ENCODE results near the gene CEP55. TPM values are rescaled to one million over a fixed set of nuclear protein-coding genes. Genes with fewer than 3 reads are reported as not detected.

Gene CEP55
- polyA plus RNA-seq, 1 donor (not counting 4 experiments of a cell fraction or from before 2014, with no cell fraction given), result 25.4 TPM

- no peak overlapping the region for H3K9ac ChIP-seq (ENCODE audit: control insufficient read depth, extremely low read depth, insufficient read depth, low read length)
- DNase-seq (ENCODE audit: low read depth, low spot score), result no peak
- FAIRE-seq, result no peak
- no peak overlapping the region for H3K4me3 ChIP-seq (ENCODE audit: control insufficient read depth in 2 of 3, extremely low read depth in 1 of 3, insufficient read depth in 2 of 3, low read depth in 1 of 3, low read length in 3 of 3)
- H2AFZ ChIP-seq (ENCODE audit: control insufficient read depth, low read length), result no peak overlapping the region
- H3K4me1 ChIP-seq (ENCODE audit: control insufficient read depth, extremely low read depth, insufficient read depth, low read length), result peaks cover 3% of the 10 kb centered on the region
- no peaks in the 10 kb centered on the region for H4K20me1 ChIP-seq (ENCODE audit: control insufficient read depth, extremely low read depth, insufficient read depth, low read length)
- no peaks in the 10 kb centered on the region for H3K79me2 ChIP-seq (ENCODE audit: control insufficient read depth, insufficient read depth, low read length)
- H3K27ac ChIP-seq (ENCODE audit: control insufficient read depth, insufficient read depth, low read length), result no peak overlapping the region
- H3K4me2 ChIP-seq (ENCODE audit: control insufficient read depth, extremely low read depth, insufficient read depth, low read depth, low read length), result no peak overlapping the region
- H3K9me3 ChIP-seq (ENCODE audit: control insufficient read depth, low read depth, low read length), result no peaks in the 10 kb centered on the region
- dilution Hi-C loops (cut with MboI; ENCODE audit: extremely low pct_ligation_motif_present, low sequenced_read_pairs), result no loop called here
- TF ChIP-seq CTCF (optimal IDR thresholded peaks at IDR 0.05 in 1 of 3, IDR thresholded peaks at IDR 0.05 in 1 of 3, conservative IDR thresholded peaks at IDR 0.05 in 1 of 3; ENCODE audit: extremely low read depth in 1 of 3, insufficient read depth in 2 of 3, low read length in 3 of 3) (no peak), EZH2 (IDR thresholded peaks at IDR 0.05; ENCODE audit: low read length) (no peak)
- H3K36me3 ChIP-seq (ENCODE audit: control insufficient read depth in 2 of 2, extremely low read depth in 1 of 2, insufficient read depth in 2 of 2, low read length in 2 of 2), result no peaks in the 10 kb centered on the region
- H3K27me3 ChIP-seq (ENCODE audit: control insufficient read depth, extremely low read depth, insufficient read depth, low read length), result peaks cover 64% of the 10 kb centered on the region
- no peaks in the 10 kb centered on the region for H3K9me1 ChIP-seq (ENCODE audit: control insufficient read depth, extremely low read depth, insufficient read depth, low read length)
These were observed 71.6 kb downstream of the CEP55 start for GRCh38 chr10:93568105-93568390.

- dilution Hi-C loops (cut with MboI; ENCODE audit: extremely low pct_ligation_motif_present, low sequenced_read_pairs), result no loop called here
- TF ChIP-seq EZH2 (IDR thresholded peaks at IDR 0.05; ENCODE audit: low read length), result no peak
- TF ChIP-seq CTCF (optimal IDR thresholded peaks at IDR 0.05 in 1 of 3, IDR thresholded peaks at IDR 0.05 in 1 of 3, conservative IDR thresholded peaks at IDR 0.05 in 1 of 3; ENCODE audit: extremely low read depth in 1 of 3, insufficient read depth in 2 of 3, low read length in 3 of 3), result no peak
- no peaks in the 10 kb centered on the region for H4K20me1 ChIP-seq (ENCODE audit: control insufficient read depth, extremely low read depth, insufficient read depth, low read length)
These were observed 74.0 kb downstream of the CEP55 start for GRCh38 chr10:93570383-93570782.

More at GRCh38 chr10:93570383-93570782, 74.0 kb downstream of the CEP55 start:
- Histone ChIP-seq H3K27me3 (ENCODE audit: control insufficient read depth, extremely low read depth, insufficient read depth, low read length) (peaks cover 51% of the 10 kb centered on the region), H3K4me2 (ENCODE audit: control insufficient read depth, extremely low read depth, insufficient read depth, low read depth, low read length) (no peak overlapping the region), H2AFZ (ENCODE audit: control insufficient read depth, low read length) (no peak overlapping the region), H3K9ac (ENCODE audit: control insufficient read depth, extremely low read depth, insufficient read depth, low read length) (no peak overlapping the region), H3K36me3 (ENCODE audit: control insufficient read depth in 2 of 2, extremely low read depth in 1 of 2, insufficient read depth in 2 of 2, low read length in 2 of 2) (no peaks in the 10 kb centered on the region), H3K4me3 (ENCODE audit: control insufficient read depth in 2 of 3, extremely low read depth in 1 of 3, insufficient read depth in 2 of 3, low read depth in 1 of 3, low read length in 3 of 3) (no peak overlapping the region), H3K9me3 (ENCODE audit: control insufficient read depth, low read depth, low read length) (no peaks in the 10 kb centered on the region), H3K27ac (ENCODE audit: control insufficient read depth, insufficient read depth, low read length) (no peak overlapping the region), H3K9me1 (ENCODE audit: control insufficient read depth, extremely low read depth, insufficient read depth, low read length) (no peaks in the 10 kb centered on the region), H3K79me2 (ENCODE audit: control insufficient read depth, insufficient read depth, low read length) (no peaks in the 10 kb centered on the region), H3K4me1 (ENCODE audit: control insufficient read depth, extremely low read depth, insufficient read depth, low read length) (peaks cover 10% of the 10 kb centered on the region)
- no peak for DNase-seq (ENCODE audit: low read depth, low spot score)
- FAIRE-seq, result no peak

All from keratinocyte (primary cell).